ENCODE data around the gene TBC1D22A. TPM values are rescaled to one million over a fixed set of nuclear protein-coding genes. Genes with fewer than 3 reads are reported as not detected.

The TBC1D22A gene
- total RNA-seq, 1 experiment from 2014 or later = 32.6 TPM

DNA sequence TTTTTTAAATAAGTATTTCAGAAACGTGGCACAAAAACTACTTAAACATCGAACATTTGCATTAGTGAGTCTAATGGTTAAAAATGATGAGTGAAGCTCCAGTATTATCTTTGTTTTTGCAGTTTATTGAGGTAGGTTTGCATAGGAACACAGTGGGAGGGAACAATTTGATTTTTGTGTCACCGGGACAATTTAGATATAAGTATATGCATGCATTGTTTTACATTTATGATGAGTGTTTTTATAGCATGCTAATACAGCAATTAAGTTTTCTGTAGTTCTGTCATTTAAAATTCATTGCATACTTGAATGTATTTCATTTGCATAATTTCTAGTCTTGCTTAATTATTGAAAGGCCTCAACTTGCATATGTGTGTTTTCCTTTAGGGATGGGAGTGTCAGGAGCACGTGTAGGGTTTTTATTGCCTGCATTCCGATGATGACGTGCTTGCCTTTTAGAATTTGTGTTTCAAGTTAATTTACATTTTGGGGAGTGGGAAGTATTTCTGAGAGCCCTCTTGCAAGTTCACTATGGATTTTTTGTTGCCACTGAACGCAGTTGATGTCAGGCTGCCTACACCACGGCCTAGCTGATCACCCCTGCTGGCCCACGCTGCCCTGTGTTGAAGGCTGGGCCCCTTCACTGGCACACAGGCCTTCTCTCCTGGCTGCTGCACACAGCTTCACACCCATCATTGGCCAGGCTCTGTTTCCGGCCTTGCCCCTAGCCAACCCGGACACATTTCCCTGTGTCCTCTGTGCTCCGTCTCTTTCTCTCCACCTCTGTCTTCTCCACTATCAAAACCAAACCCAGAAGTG lies 120.9 kb downstream of the TBC1D22A start:
- POLR2A ChIA-PET = no interaction called here
- no peaks in the 10 kb centered on the region; the same call in 1 of the 2 replicates for H3K36me3 ChIP-seq (ENCODE audit: control insufficient read depth, insufficient read depth, low read length)
- intact Hi-C loops (cut with micrococcal nuclease; ENCODE audit: unreplicated experiment) = no loop called here
- H3K27me3 ChIP-seq (replicated peaks; ENCODE audit: control insufficient read depth, insufficient read depth, low read length) = no peaks in the 10 kb centered on the region
- CTCF ChIA-PET = no interaction called here
- H3K4me3 ChIP-seq (ENCODE audit: low read depth, low read length) = no peak overlapping the region
- Mint-ChIP-seq H3K9me3 (ENCODE audit: unreplicated experiment) (no peaks in the 10 kb centered on the region), H3K27me3 (ENCODE audit: insufficient read depth, unreplicated experiment) (no peaks in the 10 kb centered on the region), H3K27ac (ENCODE audit: unreplicated experiment) (no peak overlapping the region), H3K36me3 (ENCODE audit: insufficient read depth, unreplicated experiment) (peaks cover 37% of the 10 kb centered on the region), H3K4me1 (ENCODE audit: low read depth, unreplicated experiment) (peaks cover 7% of the 10 kb centered on the region), H3K4me3 (ENCODE audit: unreplicated experiment) (no peak overlapping the region)
- no peaks in the 10 kb centered on the region for H3K4me1 ChIP-seq
- TF ChIP-seq, protein P1, sequence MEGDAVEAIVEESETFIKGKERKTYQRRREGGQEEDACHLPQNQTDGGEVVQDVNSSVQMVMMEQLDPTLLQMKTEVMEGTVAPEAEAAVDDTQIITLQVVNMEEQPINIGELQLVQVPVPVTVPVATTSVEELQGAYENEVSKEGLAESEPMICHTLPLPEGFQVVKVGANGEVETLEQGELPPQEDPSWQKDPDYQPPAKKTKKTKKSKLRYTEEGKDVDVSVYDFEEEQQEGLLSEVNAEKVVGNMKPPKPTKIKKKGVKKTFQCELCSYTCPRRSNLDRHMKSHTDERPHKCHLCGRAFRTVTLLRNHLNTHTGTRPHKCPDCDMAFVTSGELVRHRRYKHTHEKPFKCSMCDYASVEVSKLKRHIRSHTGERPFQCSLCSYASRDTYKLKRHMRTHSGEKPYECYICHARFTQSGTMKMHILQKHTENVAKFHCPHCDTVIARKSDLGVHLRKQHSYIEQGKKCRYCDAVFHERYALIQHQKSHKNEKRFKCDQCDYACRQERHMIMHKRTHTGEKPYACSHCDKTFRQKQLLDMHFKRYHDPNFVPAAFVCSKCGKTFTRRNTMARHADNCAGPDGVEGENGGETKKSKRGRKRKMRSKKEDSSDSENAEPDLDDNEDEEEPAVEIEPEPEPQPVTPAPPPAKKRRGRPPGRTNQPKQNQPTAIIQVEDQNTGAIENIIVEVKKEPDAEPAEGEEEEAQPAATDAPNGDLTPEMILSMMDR (IDR thresholded peaks at IDR 0.05; ENCODE audit: insufficient read depth in 1 of 2, low read depth in 1 of 2, low read length in 1 of 2, severe bottlenecking in 1 of 2, unreplicated experiment in 1 of 2) = no peak
- DNase-seq = no peak
- no TSS peak for BruUV-seq (replicated peaks)
- H3K9me3 ChIP-seq = no peaks in the 10 kb centered on the region

- Histone ChIP-seq H3K36me3 (ENCODE audit: control insufficient read depth, insufficient read depth, low read length) (no peaks in the 10 kb centered on the region; the same call in 1 of the 2 replicates), H3K4me3 (ENCODE audit: low read depth, low read length) (no peak overlapping the region), H3K9me3 (no peaks in the 10 kb centered on the region), H3K27me3 (replicated peaks; ENCODE audit: control insufficient read depth, insufficient read depth, low read length) (no peaks in the 10 kb centered on the region), H3K4me1 (no peaks in the 10 kb centered on the region)
- DNase-seq = no peak
- no peak overlapping the region for H3K4me3 Mint-ChIP-seq (ENCODE audit: unreplicated experiment)
- H3K36me3 Mint-ChIP-seq (ENCODE audit: insufficient read depth, unreplicated experiment) = peaks cover 41% of the 10 kb centered on the region
- no peak overlapping the region for H3K27ac Mint-ChIP-seq (ENCODE audit: unreplicated experiment)
- peaks cover 6% of the 10 kb centered on the region for H3K4me1 Mint-ChIP-seq (ENCODE audit: low read depth, unreplicated experiment)
- intact Hi-C loops (cut with micrococcal nuclease; ENCODE audit: unreplicated experiment) = no loop called here
- BruUV-seq (replicated peaks) = no TSS peak
- CTCF ChIA-PET = no interaction called here
- H3K27me3 Mint-ChIP-seq (ENCODE audit: insufficient read depth, unreplicated experiment) = no peaks in the 10 kb centered on the region
- TF ChIP-seq, protein P1 (IDR thresholded peaks at IDR 0.05; ENCODE audit: insufficient read depth in 1 of 2, low read depth in 1 of 2, low read length in 1 of 2, severe bottlenecking in 1 of 2, unreplicated experiment in 1 of 2) = no peak
- POLR2A ChIA-PET = no interaction called here
- no peaks in the 10 kb centered on the region for H3K9me3 Mint-ChIP-seq (ENCODE audit: unreplicated experiment)
Observed at GRCh38 chr22:46884365-46884764, 121.9 kb downstream of the TBC1D22A start.

GRCh38 chr22:46887978-46888377 lies 125.5 kb downstream of the TBC1D22A start:
- DNase-seq = no peak
- H3K4me3 ChIP-seq (ENCODE audit: low read depth, low read length) = no peak overlapping the region
- H3K27me3 ChIP-seq (replicated peaks; ENCODE audit: control insufficient read depth, insufficient read depth, low read length) = no peaks in the 10 kb centered on the region
- TF ChIP-seq, protein P1 (IDR thresholded peaks at IDR 0.05; ENCODE audit: insufficient read depth in 1 of 2, low read depth in 1 of 2, low read length in 1 of 2, severe bottlenecking in 1 of 2, unreplicated experiment in 1 of 2) = no peak
- H3K36me3 Mint-ChIP-seq (ENCODE audit: insufficient read depth, unreplicated experiment) = peaks cover 31% of the 10 kb centered on the region
- H3K4me1 ChIP-seq = no peaks in the 10 kb centered on the region
- no TSS peak for BruUV-seq (replicated peaks)
- no peaks in the 10 kb centered on the region for H3K9me3 Mint-ChIP-seq (ENCODE audit: unreplicated experiment)
- POLR2A ChIA-PET = no interaction called here
- no peak overlapping the region for H3K27ac Mint-ChIP-seq (ENCODE audit: unreplicated experiment)
- H3K27me3 Mint-ChIP-seq (ENCODE audit: insufficient read depth, unreplicated experiment) = no peaks in the 10 kb centered on the region
- H3K4me3 Mint-ChIP-seq (ENCODE audit: unreplicated experiment) = no peak overlapping the region
- no peaks in the 10 kb centered on the region for H3K36me3 ChIP-seq (ENCODE audit: control insufficient read depth, insufficient read depth, low read length)
- H3K9me3 ChIP-seq = no peaks in the 10 kb centered on the region
- H3K4me1 Mint-ChIP-seq (ENCODE audit: low read depth, unreplicated experiment) = no peaks in the 10 kb centered on the region
- CTCF ChIA-PET = no interaction called here
- intact Hi-C loops (cut with micrococcal nuclease; ENCODE audit: unreplicated experiment) = no loop called here
